Activated T-cell treated with anti-CD3 and anti-CD28 coated beads, Interleukin-2, amount 50 U/mL, for 24 hours (primary cell): ENCODE results near the gene ARHGAP6.
"Not testable (repeated sequence)": the region's sequence is repeated elsewhere in the genome, so short reads cannot be mapped to it uniquely, and the experiment has no call there.

Experiments
- DNase-seq: peaks from one replicate; pipeline ENCODE4 v3.0.0-alpha.2; 2020
- H3K27ac Mint-ChIP-seq: 2 replicates; pipeline ENCODE4 v1.8.0; 2020; ENCODE audit warnings: mild to moderate bottlenecking, mixed read lengths
- H3K27me3 Mint-ChIP-seq: 2 replicates; pipeline ENCODE4 v1.8.0; 2020; ENCODE audit warnings: mixed read lengths
- H3K36me3 Mint-ChIP-seq: 2 replicates; pipeline ENCODE4 v1.8.0; 2020; ENCODE audit warnings: low read depth, mixed read lengths
- H3K4me1 Mint-ChIP-seq: 2 replicates; pipeline ENCODE4 v1.8.0; 2020; ENCODE audit warnings: low read depth, mixed read lengths
- H3K4me3 Mint-ChIP-seq: 2 replicates; pipeline ENCODE4 v1.8.0; 2020; ENCODE audit warnings: mild to moderate bottlenecking, moderate library complexity, mixed read lengths
- H3K9me3 Mint-ChIP-seq: 2 replicates; pipeline ENCODE4 v1.8.0; 2020; ENCODE audit warnings: mixed read lengths

ARHGAP6 gene

GRCh38 chrX:11363069-11363594 is 302.6 kb downstream of the ARHGAP6 start:
- Mint-ChIP-seq H3K27me3 (peaks cover 17% of the 10 kb centered on the region), H3K4me1 (no peaks in the 10 kb centered on the region), H3K9me3 (peaks cover 3% of the 10 kb centered on the region), H3K4me3 (no peak overlapping the region), H3K27ac (no peak overlapping the region), H3K36me3 (no peaks in the 10 kb centered on the region)
- no peak for DNase-seq

GRCh38 chrX:11361666-11362065 is 304.1 kb downstream of the ARHGAP6 start:
- H3K4me1 Mint-ChIP-seq, H3K9me3 Mint-ChIP-seq, H3K4me3 Mint-ChIP-seq, H3K27ac Mint-ChIP-seq, DNase-seq, H3K36me3 Mint-ChIP-seq: not testable (repeated sequence)
- H3K27me3 Mint-ChIP-seq: peaks cover 15% of the 10 kb centered on the region

- H3K27me3 Mint-ChIP-seq: peaks cover 25% of the 10 kb centered on the region
- H3K27ac Mint-ChIP-seq, DNase-seq, H3K36me3 Mint-ChIP-seq, H3K9me3 Mint-ChIP-seq, H3K4me3 Mint-ChIP-seq, H3K4me1 Mint-ChIP-seq: not testable (repeated sequence)
Measured at GRCh38 chrX:11355944-11356343, 309.8 kb downstream of the ARHGAP6 start.

- Mint-ChIP-seq H3K9me3 (no peaks in the 10 kb centered on the region), H3K4me3 (no peak overlapping the region)
Measured at GRCh38 chrX:11355259-11355909, 310.3 kb downstream of the ARHGAP6 start.

GRCh38 chrX:11352296-11352741 is 313.4 kb downstream of the ARHGAP6 start:
- no peak overlapping the region for H3K27ac Mint-ChIP-seq
- no peaks in the 10 kb centered on the region for H3K4me1 Mint-ChIP-seq
- peaks cover 28% of the 10 kb centered on the region for H3K27me3 Mint-ChIP-seq
- no peaks in the 10 kb centered on the region for H3K36me3 Mint-ChIP-seq
- no peaks in the 10 kb centered on the region for H3K9me3 Mint-ChIP-seq
- DNase-seq: no peak
- no peak overlapping the region for H3K4me3 Mint-ChIP-seq

More at GRCh38 chrX:11355259-11355909, 310.3 kb downstream of the ARHGAP6 start:
- Mint-ChIP-seq H3K36me3 (no peaks in the 10 kb centered on the region), H3K4me1 (no peaks in the 10 kb centered on the region), H3K27ac (no peak overlapping the region), H3K27me3 (peaks cover 25% of the 10 kb centered on the region)
- no peak for DNase-seq

- no peak overlapping the region for H3K27ac Mint-ChIP-seq
- H3K4me1 Mint-ChIP-seq: no peaks in the 10 kb centered on the region
- no peak overlapping the region for H3K4me3 Mint-ChIP-seq
- H3K36me3 Mint-ChIP-seq: no peaks in the 10 kb centered on the region
- DNase-seq: no peak
- no peaks in the 10 kb centered on the region for H3K9me3 Mint-ChIP-seq
- peaks cover 28% of the 10 kb centered on the region for H3K27me3 Mint-ChIP-seq
Measured at GRCh38 chrX:11351375-11352295, 314.1 kb downstream of the ARHGAP6 start.

GRCh38 chrX:11349661-11350337 is 315.9 kb downstream of the ARHGAP6 start:
- no peak for DNase-seq
- no peak overlapping the region for H3K4me3 Mint-ChIP-seq
- H3K4me1 Mint-ChIP-seq: no peaks in the 10 kb centered on the region
- H3K27ac Mint-ChIP-seq: no peak overlapping the region
- H3K27me3 Mint-ChIP-seq: peaks cover 16% of the 10 kb centered on the region
- no peaks in the 10 kb centered on the region for H3K36me3 Mint-ChIP-seq
- H3K9me3 Mint-ChIP-seq: no peaks in the 10 kb centered on the region

- Mint-ChIP-seq H3K27me3 (peaks cover 19% of the 10 kb centered on the region), H3K4me3 (no peak overlapping the region), H3K4me1 (no peaks in the 10 kb centered on the region), H3K27ac (no peak overlapping the region), H3K36me3 (no peaks in the 10 kb centered on the region), H3K9me3 (no peaks in the 10 kb centered on the region)
- DNase-seq: no peak
Measured at GRCh38 chrX:11349020-11349419, 316.7 kb downstream of the ARHGAP6 start.

GRCh38 chrX:11347300-11347699 is 318.4 kb downstream of the ARHGAP6 start:
- DNase-seq: no peak
- Mint-ChIP-seq H3K27me3 (peaks cover 24% of the 10 kb centered on the region), H3K4me3 (no peak overlapping the region), H3K9me3 (no peaks in the 10 kb centered on the region), H3K4me1 (no peaks in the 10 kb centered on the region), H3K27ac (no peak overlapping the region), H3K36me3 (no peaks in the 10 kb centered on the region)

GRCh38 chrX:11346121-11346682 is 319.5 kb downstream of the ARHGAP6 start:
- Mint-ChIP-seq H3K4me3 (no peak overlapping the region), H3K4me1 (peaks cover 2% of the 10 kb centered on the region), H3K9me3 (no peaks in the 10 kb centered on the region), H3K27me3 (peaks cover 26% of the 10 kb centered on the region), H3K27ac (no peak overlapping the region), H3K36me3 (no peaks in the 10 kb centered on the region)
- DNase-seq: no peak

- peaks cover 2% of the 10 kb centered on the region for H3K4me1 Mint-ChIP-seq
- H3K27ac Mint-ChIP-seq: no peak overlapping the region
- H3K27me3 Mint-ChIP-seq: peaks cover 35% of the 10 kb centered on the region
- H3K9me3 Mint-ChIP-seq: no peaks in the 10 kb centered on the region
- DNase-seq: no peak
- H3K36me3 Mint-ChIP-seq: no peaks in the 10 kb centered on the region
- H3K4me3 Mint-ChIP-seq: no peak overlapping the region
Measured at GRCh38 chrX:11342673-11343072, 323.0 kb downstream of the ARHGAP6 start.

GRCh38 chrX:11341274-11342201 is 324.2 kb downstream of the ARHGAP6 start:
- Mint-ChIP-seq H3K36me3 (no peaks in the 10 kb centered on the region), H3K4me1 (peaks cover 2% of the 10 kb centered on the region), H3K4me3 (no peak overlapping the region), H3K27me3 (peaks cover 39% of the 10 kb centered on the region), H3K27ac (no peak overlapping the region), H3K9me3 (no peaks in the 10 kb centered on the region)
- no peak for DNase-seq

- H3K27ac Mint-ChIP-seq: no peak overlapping the region
- H3K9me3 Mint-ChIP-seq: no peaks in the 10 kb centered on the region
- H3K36me3 Mint-ChIP-seq: no peaks in the 10 kb centered on the region
- no peak for DNase-seq
- H3K4me1 Mint-ChIP-seq: peaks cover 2% of the 10 kb centered on the region
- H3K27me3 Mint-ChIP-seq: peaks cover 28% of the 10 kb centered on the region
- H3K4me3 Mint-ChIP-seq: no peak overlapping the region
Measured at GRCh38 chrX:11337292-11338009, 328.3 kb downstream of the ARHGAP6 start.
